Neuronal stem cell (in vitro differentiated cells): ENCODE measurements around the gene PI4KA.
"Not testable (repeated sequence)": the region's sequence is repeated elsewhere in the genome, so short reads cannot be mapped to it uniquely, and the experiment has no call there.

Experiments
- DNase-seq: peaks from one replicate; pipeline ENCODE4 v3.0.0-alpha.2; 2013; ENCODE audit warnings: low spot score
- H2AFZ ChIP-seq: one replicate; pipeline ENCODE4 v1.6.1; 2013; ENCODE audit warnings: mild to moderate bottlenecking, low read length, inconsistent platforms
- H2AK5ac ChIP-seq: 2 replicates; pipeline ENCODE4 v1.6.1; 2013; ENCODE audit warnings: low read depth, mild to moderate bottlenecking, inconsistent platforms, low read length, moderate library complexity, mixed read lengths
- H2BK120ac ChIP-seq: 2 replicates; pipeline ENCODE4 v1.6.1; 2013; ENCODE audit warnings: low read depth, mild to moderate bottlenecking, inconsistent platforms, low read length, moderate library complexity, mixed read lengths
- H2BK12ac ChIP-seq: one replicate; pipeline ENCODE4 v1.6.1; 2013; ENCODE audit warnings: low read length, inconsistent platforms
- H2BK15ac ChIP-seq: 2 replicates; pipeline ENCODE4 v1.6.1; 2013; ENCODE audit warnings: mild to moderate bottlenecking, low read length, inconsistent platforms, mixed read lengths
- H2BK5ac ChIP-seq: one replicate; pipeline ENCODE4 v1.6.1; 2013; ENCODE audit warnings: inconsistent platforms, mild to moderate bottlenecking, low read length, moderate library complexity
- H3K14ac ChIP-seq: one replicate; pipeline ENCODE4 v1.6.1; 2013; ENCODE audit warnings: low read length, inconsistent platforms
- H3K18ac ChIP-seq: 2 replicates; pipeline ENCODE4 v1.6.1; 2013; ENCODE audit warnings: low read length, inconsistent platforms
- H3K23ac ChIP-seq: 2 replicates; pipeline ENCODE4 v1.6.1; 2013; ENCODE audit warnings: low read depth, mild to moderate bottlenecking, mixed read lengths, low read length, inconsistent platforms; ENCODE audit not compliant: poor library complexity
- H3K27ac ChIP-seq: replicated peaks from 3 replicates; pipeline ENCODE4 v1.5.1; 2013; ENCODE audit warnings: low read length, inconsistent platforms
- H3K27me3 ChIP-seq, 3 experiments: 2 replicates each; pipeline ENCODE4 v1.6.1; 2013; ENCODE audit warnings: low read length in 3 of 3, mild to moderate bottlenecking in 2 of 3, inconsistent platforms in 1 of 3, low read depth in 1 of 3, mixed read lengths in 1 of 3, moderate library complexity in 1 of 3; ENCODE audit not compliant: control insufficient read depth in 3 of 3, insufficient read depth in 3 of 3
- H3K36me3 ChIP-seq, 2 donors: replicated peaks in 1 of 2; 2 replicates each; pipeline ENCODE4 v1.6.1; 2013; ENCODE audit warnings: low read length in 2 of 2; ENCODE audit not compliant: control insufficient read depth in 2 of 2, insufficient read depth in 2 of 2
- H3K4ac ChIP-seq: 2 replicates; pipeline ENCODE4 v1.6.1; 2013; ENCODE audit warnings: inconsistent platforms, mild to moderate bottlenecking, low read length, moderate library complexity
- H3K4me1 ChIP-seq, 2 donors: 1 replicate in 1 of 2; 2 replicates in 1 of 2; pipeline ENCODE4 v1.6.1; 2013; ENCODE audit warnings: low read length in 2 of 2, low read depth in 1 of 2; ENCODE audit not compliant: control insufficient read depth in 2 of 2, insufficient read depth in 1 of 2
- H3K4me2 ChIP-seq: one replicate; pipeline ENCODE4 v1.6.1; 2013; ENCODE audit warnings: mild to moderate bottlenecking, low read length, inconsistent platforms; ENCODE audit not compliant: insufficient read depth, poor library complexity, severe bottlenecking
- H3K4me3 ChIP-seq, 2 donors: 2 replicates each; pipeline ENCODE4 v1.5.1; 2013; ENCODE audit warnings: low read length in 2 of 2, mild to moderate bottlenecking in 2 of 2, inconsistent platforms in 1 of 2, moderate library complexity in 1 of 2
- H3K79me1 ChIP-seq: one replicate; pipeline ENCODE4 v1.6.1; 2013; ENCODE audit warnings: low read depth, mild to moderate bottlenecking, inconsistent platforms, low read length, moderate library complexity
- H3K9ac ChIP-seq: one replicate; pipeline ENCODE4 v1.6.1; 2013; ENCODE audit warnings: mild to moderate bottlenecking, low read depth, low read length, inconsistent platforms; ENCODE audit not compliant: poor library complexity
- H3K9me3 ChIP-seq, 2 donors: replicated peaks in 1 of 2; 2 replicates each; pipeline versions ENCODE3 to v1.6.1; 2013; ENCODE audit warnings: low read length in 2 of 2, mild to moderate bottlenecking in 2 of 2, inconsistent platforms in 1 of 2, low read depth in 1 of 2, mixed read lengths in 1 of 2, moderate library complexity in 1 of 2; ENCODE audit not compliant: control insufficient read depth in 2 of 2, insufficient read depth in 1 of 2
- H4K8ac ChIP-seq: one replicate; pipeline ENCODE4 v1.6.1; 2013; ENCODE audit warnings: low read depth, mild to moderate bottlenecking, inconsistent platforms, low read length, moderate library complexity
- H4K91ac ChIP-seq: one replicate; pipeline ENCODE4 v1.6.1; 2013; ENCODE audit warnings: low read length, low read depth, mild to moderate bottlenecking, inconsistent platforms; ENCODE audit not compliant: poor library complexity
- WGBS, 2 donors: extraction: QIAGEN DNeasy Blood & Tissue Kit; methylation state at CpG; one replicate each; pipeline ENCODE4 v1.1.7; 2013; ENCODE audit warnings: missing lambda C conversion rate in 2 of 2, mixed read lengths in 1 of 2; ENCODE audit not compliant: insufficient read length in 2 of 2, insufficient replicate concordance in 1 of 2; ENCODE audit errors: extremely low coverage in 2 of 2; 5-methylcytosine and 5-hydroxymethylcytosine counted together

Gene PI4KA

DNA sequence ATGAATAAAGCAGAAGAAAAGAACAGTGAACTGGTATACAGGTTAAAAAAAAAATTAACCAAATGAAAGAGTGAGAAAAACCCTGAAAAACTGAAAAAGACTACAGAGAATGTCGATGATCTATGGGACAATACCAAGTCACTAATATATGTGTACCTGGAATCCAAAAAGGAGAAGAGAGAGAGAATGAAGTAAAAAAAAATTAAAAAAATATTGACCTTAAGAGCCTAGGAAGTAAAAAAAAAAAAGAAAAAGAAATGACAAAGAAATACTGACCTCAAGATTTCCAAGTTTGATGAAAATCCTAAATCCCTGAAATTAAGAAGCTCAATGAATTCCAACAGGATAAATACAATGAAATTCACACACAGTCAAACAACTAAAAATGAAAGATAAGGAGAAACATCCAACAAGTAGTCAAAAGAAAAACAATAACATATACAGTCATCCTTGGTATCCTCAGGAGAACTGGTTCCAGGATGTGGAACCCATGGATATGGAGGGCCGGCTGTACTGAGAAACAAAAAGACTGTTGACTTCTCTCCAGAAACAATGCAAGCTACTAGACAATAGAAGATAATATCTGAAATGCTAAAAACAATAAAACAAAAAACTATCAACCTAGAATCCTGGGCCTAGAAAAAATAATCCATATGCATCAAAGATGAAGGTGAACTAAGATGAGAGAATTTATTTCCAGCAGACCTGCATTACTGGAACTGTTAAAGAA lies 118.2 kb downstream of the PI4KA start:
- Histone ChIP-seq H3K4me3 (no peak overlapping the region), H3K79me1 (peaks cover 2% of the 10 kb centered on the region), H3K9me3 (peaks cover 2 to 15% of the 10 kb centered on the region in 2 donors), H3K36me3 (peaks cover 13 to 62% of the 10 kb centered on the region in 2 donors), H2BK12ac (no peak overlapping the region), H3K27ac (no peak overlapping the region), H2BK5ac (no peak overlapping the region), H2AK5ac (no peak overlapping the region), H3K4ac (no peak overlapping the region), H4K91ac (no peak overlapping the region), H3K4me2 (no peak overlapping the region), H4K8ac (no peak overlapping the region), H2BK120ac (no peak overlapping the region), H3K18ac (no peak overlapping the region), H3K9ac (no peak overlapping the region), H3K23ac (no peak overlapping the region), H2BK15ac (no peak overlapping the region), H3K4me1 (no peaks in the 10 kb centered on the region), H2AFZ (no peak overlapping the region), H3K14ac (no peak overlapping the region), H3K27me3 (no peaks in the 10 kb centered on the region)
- DNase-seq, result no peak
- no CpG with 5 or more reads among the region's 2 CpGs for WGBS, 2 donors

DNA sequence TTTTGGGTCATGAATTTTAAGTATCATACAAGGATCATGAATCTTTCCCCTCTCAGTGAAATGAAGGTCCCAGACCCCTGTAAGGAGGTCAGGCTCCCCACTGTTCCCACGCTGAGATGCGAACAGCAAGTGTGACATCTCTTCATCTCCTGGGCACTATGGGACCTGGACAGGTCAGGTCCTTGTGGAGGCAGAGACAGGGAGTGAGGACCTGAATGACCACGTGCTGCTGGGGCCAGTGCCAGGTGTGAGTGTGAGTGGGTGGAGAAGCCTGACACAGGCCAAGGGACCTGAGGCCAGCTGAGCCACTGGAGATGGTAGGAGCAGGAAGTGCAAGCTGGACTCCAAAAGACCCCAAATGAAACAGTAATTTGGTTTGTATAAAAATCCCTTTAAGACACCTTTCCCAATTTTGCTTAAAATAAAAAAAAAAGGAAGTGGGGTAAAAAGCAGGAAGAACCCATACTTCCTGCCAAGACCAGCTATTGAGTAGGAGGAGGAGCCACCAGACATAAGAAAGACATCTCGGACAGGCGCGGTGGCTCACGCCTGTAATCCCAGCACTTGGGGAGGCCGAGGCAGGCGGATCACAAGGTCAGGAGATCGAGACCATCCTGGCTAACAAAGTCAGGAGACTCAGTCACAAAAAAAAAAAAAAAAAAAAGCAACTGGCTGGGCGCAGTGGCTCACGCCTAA lies 120.1 kb downstream of the PI4KA start:
- no peak overlapping the region for H3K27ac ChIP-seq
- no peaks in the 10 kb centered on the region for H3K27me3 ChIP-seq
- H3K4ac ChIP-seq, result no peak overlapping the region
- no peak overlapping the region for H2BK15ac ChIP-seq
- peaks cover 8 to 47% of the 10 kb centered on the region in 2 donors for H3K36me3 ChIP-seq
- no peak overlapping the region for H2AK5ac ChIP-seq
- H4K8ac ChIP-seq, result peak overlapping the region; percentile 65
- peaks cover 2 to 15% of the 10 kb centered on the region in 2 donors for H3K9me3 ChIP-seq
- no peak for DNase-seq
- WGBS, 2 donors, result no CpG with 5 or more reads among the region's 12 CpGs
- H2AFZ ChIP-seq, result no peak overlapping the region
- H2BK120ac ChIP-seq, result no peak overlapping the region
- no peaks in the 10 kb centered on the region for H3K79me1 ChIP-seq
- H3K18ac ChIP-seq, result peak overlapping the region; percentile 71
- H3K23ac ChIP-seq, result peak overlapping the region; percentile 73
- H3K14ac ChIP-seq, result peak overlapping the region; percentile 82
- peak overlapping the region; percentile 50 for H3K9ac ChIP-seq
- no peaks in the 10 kb centered on the region for H3K4me1 ChIP-seq
- H3K4me2 ChIP-seq, result no peak overlapping the region
- no peak overlapping the region for H2BK12ac ChIP-seq
- H2BK5ac ChIP-seq, result no peak overlapping the region
- H4K91ac ChIP-seq, result no peak overlapping the region
- no peak overlapping the region for H3K4me3 ChIP-seq

DNA sequence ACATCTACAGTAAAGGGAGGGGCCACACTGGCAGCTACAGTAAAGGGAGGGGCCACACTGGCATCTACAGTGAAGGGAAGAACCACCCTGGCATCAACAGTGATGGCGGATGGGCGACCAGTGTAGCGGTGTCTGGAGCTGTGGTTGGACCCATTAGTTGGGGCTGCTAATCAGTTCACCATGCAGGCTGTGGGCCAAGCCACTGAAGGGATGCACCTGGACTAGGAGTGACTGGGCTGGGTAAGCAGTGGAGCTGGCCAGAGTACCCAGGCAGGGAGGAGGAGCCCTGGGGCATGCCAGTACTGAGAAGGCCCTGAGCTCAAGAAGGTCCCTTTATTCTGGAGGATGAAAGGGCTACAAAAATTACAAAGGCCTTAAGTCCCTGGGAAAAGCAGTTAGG lies 121.7 kb downstream of the PI4KA start:
- not testable (repeated sequence) for H3K18ac ChIP-seq, H2BK12ac ChIP-seq, H3K14ac ChIP-seq, H3K4me2 ChIP-seq, H3K79me1 ChIP-seq, H3K9ac ChIP-seq, H4K91ac ChIP-seq, H3K4ac ChIP-seq, H3K4me1 ChIP-seq, H4K8ac ChIP-seq, H3K27me3 ChIP-seq, H2BK5ac ChIP-seq, H2AFZ ChIP-seq, H3K27ac ChIP-seq, H2BK15ac ChIP-seq, DNase-seq, H2AK5ac ChIP-seq, H2BK120ac ChIP-seq, H3K4me3 ChIP-seq
- WGBS, 2 donors, result no CpG with 5 or more reads among the region's 3 CpGs
- Histone ChIP-seq H3K23ac (peak overlapping the region; percentile 47), H3K9me3 (peaks cover 2 to 15% of the 10 kb centered on the region in 2 donors), H3K36me3 (peaks cover 6 to 39% of the 10 kb centered on the region in 2 donors)

- H2BK120ac ChIP-seq, H3K4me3 ChIP-seq, H2BK5ac ChIP-seq, H3K23ac ChIP-seq, H3K4me2 ChIP-seq, H3K14ac ChIP-seq, H2BK12ac ChIP-seq, H4K8ac ChIP-seq, H3K9me3 ChIP-seq, H2AK5ac ChIP-seq, H3K27me3 ChIP-seq, H3K79me1 ChIP-seq, H3K9ac ChIP-seq, H2BK15ac ChIP-seq, H3K27ac ChIP-seq, H3K18ac ChIP-seq, H4K91ac ChIP-seq, H3K4me1 ChIP-seq, DNase-seq, H3K4ac ChIP-seq, H2AFZ ChIP-seq: not testable (repeated sequence)
- WGBS, 2 donors, result no CpG with 5 or more reads among the region's 15 CpGs
- H3K36me3 ChIP-seq, result peaks cover 2 to 26% of the 10 kb centered on the region in 2 donors
Observed at GRCh38 chr22:20735356-20736162, 123.1 kb downstream of the PI4KA start.
